Endothelial cell of umbilical vein (primary cell): Measurements from ENCODE around the gene COX4I1. TPM values are rescaled to one million over a fixed set of nuclear protein-coding genes. Genes with fewer than 3 reads are reported as not detected.

Experiments used
- BruUV-seq: library from RNA; stranded (reverse); fragments of 400-500 nt; replicated peaks from 2 replicates; lab custom pipeline; 2021; lab: Mats Ljungman, UMichigan
- CTCF ChIA-PET: fragments of 300-600, 350-600 bp; sonication (Branson Sonifier 250); formaldehyde crosslinking; loops from one replicate; lab custom pipeline; 2021; ENCODE audit warnings: antibody characterized with exemption, inconsistent platforms; lab: Charles Lee
- POLR2A ChIA-PET: fragments of 300-600, 350-600 bp; sonication (Branson Sonifier 250); formaldehyde crosslinking; loops from one replicate; lab custom pipeline; 2021; ENCODE audit warnings: antibody characterized with exemption, inconsistent platforms; lab: Charles Lee
- DNase-seq: peaks from one replicate; pipeline ENCODE4 v3.0.0-alpha.2; 2011; ENCODE audit warnings: low read depth, low spot score
- FAIRE-seq: peaks from 2 replicates; lab custom pipeline; 2011; peaks lifted over from hg19 to GRCh38; lab: Jason Lieb, UNC
- H2AFZ ChIP-seq: 2 replicates; pipeline ENCODE4 v1.6.0; 2012; ENCODE audit warnings: low read depth, low read length, control low read depth, inconsistent platforms
- H3K27ac ChIP-seq: 2 replicates; pipeline ENCODE4 v1.5.1; 2011; ENCODE audit warnings: low read depth, mild to moderate bottlenecking, control low read depth, low read length, moderate library complexity; ENCODE audit not compliant: insufficient read depth
- H3K27me3 ChIP-seq, 2 experiments: 2 replicates each; pipeline versions ENCODE4 v1.6.0 to v1.6.1; 2011; ENCODE audit warnings: low read length in 2 of 2, mixed read lengths in 1 of 2; ENCODE audit not compliant: control insufficient read depth in 2 of 2, insufficient read depth in 2 of 2
- H3K36me3 ChIP-seq, 2 experiments: 2 replicates in 1 of 2; 3 replicates in 1 of 2; pipeline ENCODE4 v1.5.1; 2011; ENCODE audit warnings: low read length in 2 of 2, mild to moderate bottlenecking in 1 of 2, moderate library complexity in 1 of 2; ENCODE audit not compliant: control insufficient read depth in 2 of 2, insufficient read depth in 2 of 2; ENCODE audit errors: extremely low read depth in 1 of 2
- H3K4me1 ChIP-seq: 3 replicates; pipeline ENCODE4 v1.5.1; 2011; ENCODE audit warnings: mild to moderate bottlenecking, low read length; ENCODE audit not compliant: control insufficient read depth, insufficient read depth; ENCODE audit errors: extremely low read depth
- H3K4me2 ChIP-seq: 2 replicates; pipeline ENCODE4 v1.6.1; 2011; ENCODE audit warnings: low read length, control low read depth, mixed read lengths; ENCODE audit not compliant: insufficient read depth
- H3K4me3 ChIP-seq, 3 experiments: fragments of 200-600 bp in 1 of 3; sonication (generic), shearing (Covaris generic) in 1 of 3; replicated peaks in 1 of 3; 2 replicates each; pipeline ENCODE4 v1.5.1; 2011 to 2016; ENCODE audit warnings: control low read depth in 3 of 3, low read length in 3 of 3, mild to moderate bottlenecking in 2 of 3, inconsistent platforms in 1 of 3, low read depth in 1 of 3, moderate library complexity in 1 of 3; ENCODE audit not compliant: insufficient read depth in 1 of 3
- H3K79me2 ChIP-seq: 2 replicates; pipeline ENCODE4 v1.6.0; 2012; ENCODE audit warnings: low read length, inconsistent platforms; ENCODE audit not compliant: control insufficient read depth, insufficient read depth
- H3K9ac ChIP-seq: replicated peaks from 2 replicates; pipeline ENCODE3; 2011; ENCODE audit warnings: low read length, control low read depth; ENCODE audit not compliant: insufficient read depth; ENCODE audit errors: extremely low read depth
- H3K9me1 ChIP-seq: replicated peaks from 3 replicates; pipeline ENCODE4 v1.6.0; 2011; ENCODE audit warnings: mild to moderate bottlenecking, low read length; ENCODE audit not compliant: control insufficient read depth, insufficient read depth; ENCODE audit errors: extremely low read depth
- H3K9me3 ChIP-seq: replicated peaks from 2 replicates; pipeline ENCODE4 v1.5.1; 2012; ENCODE audit warnings: low read length, inconsistent platforms; ENCODE audit not compliant: control insufficient read depth, insufficient read depth
- H4K20me1 ChIP-seq: replicated peaks from 2 replicates; pipeline ENCODE3; 2011; ENCODE audit warnings: mild to moderate bottlenecking, low read length; ENCODE audit not compliant: control insufficient read depth, insufficient read depth; ENCODE audit errors: extremely low read depth
- EZH2 ChIP-seq: IDR thresholded peaks from 2 replicates; pipeline ENCODE4 v1.6.1; 2012; ENCODE audit warnings: borderline replicate concordance, low read depth, mild to moderate bottlenecking, moderate library complexity, low read length, inconsistent platforms; ENCODE audit not compliant: severe bottlenecking
- FOS ChIP-seq: IDR thresholded peaks from 2 replicates; pipeline ENCODE4 v1.6.1; 2011; ENCODE audit warnings: mild to moderate bottlenecking, low read length, moderate library complexity, borderline replicate concordance; ENCODE audit not compliant: insufficient read depth
- GATA2 ChIP-seq: IDR thresholded peaks from 2 replicates; pipeline ENCODE4 v1.7.0; 2011; ENCODE audit warnings: low read depth, mild to moderate bottlenecking, moderate library complexity, mixed read lengths, low read length; ENCODE audit not compliant: insufficient read length, insufficient read depth
- JUN ChIP-seq: IDR thresholded peaks from 2 replicates; pipeline ENCODE4 v1.6.1; 2011; ENCODE audit warnings: borderline replicate concordance, low read depth; ENCODE audit not compliant: insufficient read length, insufficient read depth
- MYC ChIP-seq: IDR thresholded peaks from one replicate; pipeline ENCODE4 v1.6.1; 2011; ENCODE audit warnings: mild to moderate bottlenecking, low read depth, low read length
- POLR2A ChIP-seq: IDR thresholded peaks from 2 replicates; pipeline ENCODE4 v1.6.1; 2012; ENCODE audit warnings: low read depth, mild to moderate bottlenecking, control low read depth, low read length
- POLR2AphosphoS5 ChIP-seq: IDR thresholded peaks from 2 replicates; pipeline ENCODE4 v1.6.1; 2012; ENCODE audit warnings: low read depth, mild to moderate bottlenecking, control low read depth, low read length, moderate library complexity; ENCODE audit not compliant: insufficient read depth
- dilution Hi-C: fragments of 300-500 bp; cut with MboI; formaldehyde crosslinking; loops from one replicate; pipeline ENCODE4 v1.15.0; 2019; ENCODE audit warnings: low sequenced_read_pairs; ENCODE audit not compliant: extremely low pct_ligation_motif_present
- intact Hi-C: fragments of 100-400 bp; cut with micrococcal nuclease; formaldehyde crosslinking; loops from one replicate; pipeline ENCODE4 v1.10.0; 2022
- polyA plus RNA-seq, 4 experiments: library from polyadenylated mRNA; depleted of rRNA in 3 of 4; stranded (reverse) in 3 of 4; unstranded in 1 of 4; fragments of >200 nt; gene quantifications; 2 replicates each; pipeline versions ENCODE4 v1.2.1 to v1.2.3, GENCODE V29; 2011 to 2012; ENCODE audit warnings: missing spikeins in 1 of 4
- total RNA-seq: library from RNA; stranded (reverse); gene quantifications from 2 replicates; pipeline ENCODE4 v1.2.3, GENCODE V29; 2021
- TF ChIP-seq, protein P1 (sequence below): IDR thresholded peaks from 2 replicates; pipeline ENCODE4 v1.6.1; 2011; ENCODE audit not compliant: insufficient read depth, insufficient read length
- TF ChIP-seq, protein P2 (sequence below), 2 donors: IDR thresholded peaks; 1 replicate in 1 of 2; 2 replicates in 1 of 2; pipeline ENCODE4 v1.5.1; 2011; ENCODE audit warnings: low read length in 2 of 2, mild to moderate bottlenecking in 2 of 2, moderate library complexity in 2 of 2, control low read depth in 1 of 2, inconsistent platforms in 1 of 2, low read depth in 1 of 2; ENCODE audit not compliant: insufficient read depth in 1 of 2; ENCODE audit errors: extremely low read depth in 1 of 2

COX4I1 gene
- total and polyA plus RNA-seq, 2 donors (not counting 3 experiments of a cell fraction or from before 2014, with no cell fraction given): 560 to 953 TPM

DNA sequence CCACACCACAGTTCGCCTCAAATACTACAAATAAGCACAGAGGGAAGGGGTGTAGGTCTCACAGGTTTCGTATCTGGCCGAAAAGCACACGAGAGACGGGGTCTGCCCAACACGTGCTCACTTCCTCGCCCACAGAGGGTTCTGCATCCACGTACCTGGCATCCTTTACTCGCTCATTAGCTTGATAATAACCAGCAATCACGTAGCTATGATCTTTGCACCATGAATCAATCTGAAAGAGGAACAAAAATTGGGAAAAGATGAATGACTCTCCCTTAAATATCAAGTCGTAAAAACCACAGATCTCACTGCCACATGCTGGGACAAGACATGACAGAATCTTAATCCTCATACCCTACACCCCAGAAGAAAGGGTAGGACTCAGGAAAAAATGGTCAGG is 10.7 kb upstream of the COX4I1 start:
- peaks cover 8 to 22% of the 10 kb centered on the region in 2 experiments for H3K36me3 ChIP-seq
- no peak for TF ChIP-seq MYC
- TF ChIP-seq, protein P1, sequence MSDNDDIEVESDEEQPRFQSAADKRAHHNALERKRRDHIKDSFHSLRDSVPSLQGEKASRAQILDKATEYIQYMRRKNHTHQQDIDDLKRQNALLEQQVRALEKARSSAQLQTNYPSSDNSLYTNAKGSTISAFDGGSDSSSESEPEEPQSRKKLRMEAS: no peak
- CTCF ChIA-PET: interaction anchor here (1.3 to 1.8 kb wide), 2 partner anchors 8 to 10 kb away, joined by 4 to 6 read pairs; no protein-coding TSS in a partner anchor
- H3K79me2 ChIP-seq: peaks cover 76% of the 10 kb centered on the region
- FAIRE-seq (no peak), DNase-seq (no peak)
- no peaks in the 10 kb centered on the region for H3K9me3 ChIP-seq
- H3K4me2 ChIP-seq: no peak overlapping the region
- dilution Hi-C loops: no loop called here
- H4K20me1 ChIP-seq: no peaks in the 10 kb centered on the region
- POLR2A ChIA-PET: no interaction called here
- H3K4me3 ChIP-seq: no peak overlapping the region
- no peak overlapping the region for H3K27ac ChIP-seq
- H3K9me1 ChIP-seq: no peaks in the 10 kb centered on the region
- intact Hi-C loops: no loop called here
- H3K27me3 ChIP-seq: no peaks in the 10 kb centered on the region
- H3K4me1 ChIP-seq: peaks cover 11% of the 10 kb centered on the region
- BruUV-seq: no TSS peak
- no peak overlapping the region for H3K9ac ChIP-seq
- H2AFZ ChIP-seq: no peak overlapping the region

DNA sequence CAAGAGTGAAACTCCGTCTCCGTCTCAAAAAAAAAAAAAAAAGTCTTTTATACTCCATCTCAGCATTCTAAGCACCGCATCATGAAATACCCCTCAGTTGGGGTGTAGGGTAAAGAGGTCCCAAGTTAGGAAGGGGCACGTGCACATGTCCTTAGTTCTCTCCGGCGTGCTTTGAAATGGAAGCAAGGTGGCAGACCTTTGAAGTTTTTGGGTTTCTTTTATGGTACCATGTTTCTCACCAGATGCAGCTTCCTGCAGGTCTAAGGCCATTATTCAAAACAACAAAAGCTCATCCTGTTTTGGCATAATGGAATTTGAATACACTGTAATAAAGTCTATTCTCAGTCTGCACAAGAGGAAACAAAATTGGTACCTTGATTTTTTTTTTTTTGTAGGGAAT is 9.7 kb upstream of the COX4I1 start:
- FAIRE-seq: peak; percentile 87
- H4K20me1 ChIP-seq: no peaks in the 10 kb centered on the region

More for the DNA sequence above, 9.7 kb upstream of the COX4I1 start:
- dilution Hi-C loops (no loop called here), intact Hi-C loops (no loop called here)
- Histone ChIP-seq H3K27ac (no peak overlapping the region), H3K9ac (no peak overlapping the region), H3K27me3 (no peaks in the 10 kb centered on the region), H3K36me3 (peaks cover 8 to 24% of the 10 kb centered on the region in 2 experiments), H3K4me2 (no peak overlapping the region), H3K79me2 (peaks cover 82% of the 10 kb centered on the region), H3K9me3 (no peaks in the 10 kb centered on the region), H2AFZ (no peak overlapping the region), H3K4me3 (no peak overlapping the region), H3K9me1 (no peaks in the 10 kb centered on the region), H3K4me1 (peaks cover 11% of the 10 kb centered on the region)
- no peak for TF ChIP-seq MYC
- no peak for TF ChIP-seq GATA2
- TF ChIP-seq, protein P1: no peak
- TF ChIP-seq, protein P2, sequence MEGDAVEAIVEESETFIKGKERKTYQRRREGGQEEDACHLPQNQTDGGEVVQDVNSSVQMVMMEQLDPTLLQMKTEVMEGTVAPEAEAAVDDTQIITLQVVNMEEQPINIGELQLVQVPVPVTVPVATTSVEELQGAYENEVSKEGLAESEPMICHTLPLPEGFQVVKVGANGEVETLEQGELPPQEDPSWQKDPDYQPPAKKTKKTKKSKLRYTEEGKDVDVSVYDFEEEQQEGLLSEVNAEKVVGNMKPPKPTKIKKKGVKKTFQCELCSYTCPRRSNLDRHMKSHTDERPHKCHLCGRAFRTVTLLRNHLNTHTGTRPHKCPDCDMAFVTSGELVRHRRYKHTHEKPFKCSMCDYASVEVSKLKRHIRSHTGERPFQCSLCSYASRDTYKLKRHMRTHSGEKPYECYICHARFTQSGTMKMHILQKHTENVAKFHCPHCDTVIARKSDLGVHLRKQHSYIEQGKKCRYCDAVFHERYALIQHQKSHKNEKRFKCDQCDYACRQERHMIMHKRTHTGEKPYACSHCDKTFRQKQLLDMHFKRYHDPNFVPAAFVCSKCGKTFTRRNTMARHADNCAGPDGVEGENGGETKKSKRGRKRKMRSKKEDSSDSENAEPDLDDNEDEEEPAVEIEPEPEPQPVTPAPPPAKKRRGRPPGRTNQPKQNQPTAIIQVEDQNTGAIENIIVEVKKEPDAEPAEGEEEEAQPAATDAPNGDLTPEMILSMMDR (IDR thresholded peaks at IDR 0.05; ENCODE audit: extremely low read depth in 1 of 2, insufficient read depth in 1 of 2, low read depth in 1 of 2, low read length in 2 of 2): no peak
- TF ChIP-seq POLR2AphosphoS5: no peak
- no peak for TF ChIP-seq POLR2A
- no peak for TF ChIP-seq FOS
- no peak for TF ChIP-seq EZH2
- no peak for TF ChIP-seq JUN
- DNase-seq: peak; percentile 44
- ChIA-PET CTCF (interaction anchor here (1.3 to 1.8 kb wide), 2 partner anchors 7 to 11 kb away, joined by 4 to 6 read pairs; no protein-coding TSS in a partner anchor), POLR2A (no interaction called here)
- BruUV-seq: no TSS peak
